ENCODE data around the gene ZFAND3. TPM values are rescaled to one million over a fixed set of nuclear protein-coding genes. Genes with fewer than 3 reads are reported as not detected.

The ZFAND3 gene
- polyA plus RNA-seq, 3 donors: 11.5 to 21.1 (median 11.7) TPM

DNA sequence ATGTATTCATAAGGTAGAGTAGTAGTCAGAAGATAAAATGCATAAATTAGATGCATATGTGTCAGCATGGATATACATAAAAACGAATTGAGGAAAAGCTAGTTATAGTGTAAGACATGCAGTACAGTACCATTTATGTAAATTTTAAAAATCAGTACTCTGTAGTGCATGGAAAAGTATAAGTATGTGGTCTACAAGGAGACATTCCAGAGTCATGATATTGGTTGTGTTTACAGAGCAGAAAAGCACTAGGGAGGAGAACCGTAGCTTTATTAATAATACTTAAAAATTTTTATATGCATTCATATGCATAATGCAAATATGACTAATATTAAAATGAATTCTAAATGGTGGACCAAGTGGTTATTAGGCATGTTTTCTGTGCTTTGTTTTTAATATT lies 220.0 kb downstream of the ZFAND3 start:
- no peaks in the 10 kb centered on the region for H3K9me3 ChIP-seq (replicated peaks in 1 of 2; ENCODE audit: control insufficient read depth in 1 of 2, insufficient read depth in 1 of 2, low read length in 2 of 2)
- H3K36me3 ChIP-seq (replicated peaks in 1 of 2; ENCODE audit: control insufficient read depth in 1 of 2, insufficient read depth in 2 of 2, low read length in 2 of 2): no peaks in the 10 kb centered on the region
- Mint-ChIP-seq H3K27ac (no peak overlapping the region), H3K9me3 (no peaks in the 10 kb centered on the region), H3K27me3 (ENCODE audit: low read depth in 3 of 3) (peaks cover 0 to 1% (median 0%) of the 10 kb centered on the region in 3 donors), H3K4me3 (no peak overlapping the region), H3K36me3 (peaks cover 2% of the 10 kb centered on the region in 2 donors), H3K4me1 (peaks cover 22% of the 10 kb centered on the region)
- peaks cover 97% of the 10 kb centered on the region for H4K20me1 ChIP-seq (ENCODE audit: insufficient read depth, low read length)
- TF ChIP-seq, protein P1, sequence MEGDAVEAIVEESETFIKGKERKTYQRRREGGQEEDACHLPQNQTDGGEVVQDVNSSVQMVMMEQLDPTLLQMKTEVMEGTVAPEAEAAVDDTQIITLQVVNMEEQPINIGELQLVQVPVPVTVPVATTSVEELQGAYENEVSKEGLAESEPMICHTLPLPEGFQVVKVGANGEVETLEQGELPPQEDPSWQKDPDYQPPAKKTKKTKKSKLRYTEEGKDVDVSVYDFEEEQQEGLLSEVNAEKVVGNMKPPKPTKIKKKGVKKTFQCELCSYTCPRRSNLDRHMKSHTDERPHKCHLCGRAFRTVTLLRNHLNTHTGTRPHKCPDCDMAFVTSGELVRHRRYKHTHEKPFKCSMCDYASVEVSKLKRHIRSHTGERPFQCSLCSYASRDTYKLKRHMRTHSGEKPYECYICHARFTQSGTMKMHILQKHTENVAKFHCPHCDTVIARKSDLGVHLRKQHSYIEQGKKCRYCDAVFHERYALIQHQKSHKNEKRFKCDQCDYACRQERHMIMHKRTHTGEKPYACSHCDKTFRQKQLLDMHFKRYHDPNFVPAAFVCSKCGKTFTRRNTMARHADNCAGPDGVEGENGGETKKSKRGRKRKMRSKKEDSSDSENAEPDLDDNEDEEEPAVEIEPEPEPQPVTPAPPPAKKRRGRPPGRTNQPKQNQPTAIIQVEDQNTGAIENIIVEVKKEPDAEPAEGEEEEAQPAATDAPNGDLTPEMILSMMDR (IDR thresholded peaks at IDR 0.05): no peak
- intact Hi-C loops (cut with micrococcal nuclease): no loop called here
- no CpG with 5 or more reads among the region's 2 CpGs for WGBS (ENCODE audit: insufficient coverage)
- H3K4me3 ChIP-seq (replicated peaks in 1 of 3; ENCODE audit: low read depth in 2 of 3, low read length in 3 of 3): no peak overlapping the region
- H3K4me1 ChIP-seq (ENCODE audit: control insufficient read depth in 1 of 2, insufficient read depth in 2 of 2, low read length in 2 of 2): peaks cover 0 to 14% of the 10 kb centered on the region in 2 donors
- H3K79me2 ChIP-seq (ENCODE audit: insufficient read depth, low read length): peaks cover 53% of the 10 kb centered on the region
- no peak for DNase-seq
- no peaks in the 10 kb centered on the region for H3K27me3 ChIP-seq (ENCODE audit: control insufficient read depth in 2 of 2, insufficient read depth in 2 of 2, low read length in 2 of 2)
- H3K27ac ChIP-seq (ENCODE audit: low read depth in 1 of 2, low read length in 2 of 2): peak overlapping the region in 1 of 2 donors; percentile 41
- no peak overlapping the region for H2AFZ ChIP-seq (ENCODE audit: insufficient read depth, low read depth, low read length, poor library complexity, severe bottlenecking)
- H3K9ac ChIP-seq (ENCODE audit: insufficient read depth, low read length, poor library complexity, severe bottlenecking): no peak overlapping the region
- no peak overlapping the region for H3K4me2 ChIP-seq (replicated peaks; ENCODE audit: extremely low read depth, low read length, poor library complexity, severe bottlenecking)

DNA sequence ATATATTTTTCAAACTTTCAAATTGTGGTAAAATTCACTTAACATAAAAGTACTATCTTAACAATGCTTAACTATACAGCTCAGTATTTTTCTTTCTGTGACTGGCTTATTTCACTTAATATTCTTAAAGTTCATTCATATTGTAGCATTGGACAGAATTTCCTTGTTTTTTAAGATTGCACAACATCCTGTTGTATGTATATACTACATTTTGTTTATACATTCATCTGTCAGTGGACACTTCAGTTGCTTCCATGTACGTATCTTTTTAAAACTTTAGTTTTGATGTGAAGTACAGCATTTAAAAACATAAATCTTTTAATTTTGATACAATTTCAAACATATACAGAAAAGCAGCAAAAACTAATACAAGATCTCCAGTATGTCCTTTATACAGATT lies 220.7 kb downstream of the ZFAND3 start:
- Mint-ChIP-seq H3K36me3 (peaks cover 2% of the 10 kb centered on the region in 2 donors), H3K4me3 (no peak overlapping the region), H3K4me1 (peaks cover 18% of the 10 kb centered on the region), H3K27me3 (ENCODE audit: low read depth in 3 of 3) (peaks cover 0 to 1% (median 0%) of the 10 kb centered on the region in 3 donors), H3K27ac (no peak overlapping the region), H3K9me3 (no peaks in the 10 kb centered on the region)
- Histone ChIP-seq H3K4me2 (replicated peaks; ENCODE audit: extremely low read depth, low read length, poor library complexity, severe bottlenecking) (no peak overlapping the region), H4K20me1 (ENCODE audit: insufficient read depth, low read length) (peaks cover 96% of the 10 kb centered on the region), H2AFZ (ENCODE audit: insufficient read depth, low read depth, low read length, poor library complexity, severe bottlenecking) (no peak overlapping the region), H3K79me2 (ENCODE audit: insufficient read depth, low read length) (peaks cover 48% of the 10 kb centered on the region), H3K4me3 (replicated peaks in 1 of 3; ENCODE audit: low read depth in 2 of 3, low read length in 3 of 3) (no peak overlapping the region), H3K27ac (ENCODE audit: low read depth in 1 of 2, low read length in 2 of 2) (no peak overlapping the region), H3K9me3 (replicated peaks in 1 of 2; ENCODE audit: control insufficient read depth in 1 of 2, insufficient read depth in 1 of 2, low read length in 2 of 2) (no peaks in the 10 kb centered on the region), H3K9ac (ENCODE audit: insufficient read depth, low read length, poor library complexity, severe bottlenecking) (no peak overlapping the region), H3K27me3 (ENCODE audit: control insufficient read depth in 2 of 2, insufficient read depth in 2 of 2, low read length in 2 of 2) (no peaks in the 10 kb centered on the region), H3K36me3 (replicated peaks in 1 of 2; ENCODE audit: control insufficient read depth in 1 of 2, insufficient read depth in 2 of 2, low read length in 2 of 2) (no peaks in the 10 kb centered on the region), H3K4me1 (ENCODE audit: control insufficient read depth in 1 of 2, insufficient read depth in 2 of 2, low read length in 2 of 2) (peaks cover 0 to 14% of the 10 kb centered on the region in 2 donors)
- no peak for DNase-seq
- TF ChIP-seq, protein P1 (IDR thresholded peaks at IDR 0.05): no peak
- intact Hi-C loops (cut with micrococcal nuclease): no loop called here
- WGBS (ENCODE audit: insufficient coverage): no CpG with 5 or more reads among the region's 1 CpG

All from CD14-positive monocyte (primary cell).